NCI-H1092 (cell line): ENCODE measurements around the gene SLC5A6.
"Not testable (repeated sequence)": the region's sequence is repeated elsewhere in the genome, so short reads cannot be mapped to it uniquely, and the experiment has no call there.

ENCODE experiments used
- DNase-seq: peaks from one replicate; lab custom pipeline; 2025; lab: John Stamatoyannopoulos, UW

Gene SLC5A6

GRCh38 chr2:27204566-27204965 lies 7.5 kb downstream of the SLC5A6 start:
- no peak for DNase-seq

GRCh38 chr2:27203741-27204140 lies 8.3 kb downstream of the SLC5A6 start:
- no peak for DNase-seq

GRCh38 chr2:27202854-27203253 lies 9.2 kb downstream of the SLC5A6 start:
- DNase-seq = no peak

DNA sequence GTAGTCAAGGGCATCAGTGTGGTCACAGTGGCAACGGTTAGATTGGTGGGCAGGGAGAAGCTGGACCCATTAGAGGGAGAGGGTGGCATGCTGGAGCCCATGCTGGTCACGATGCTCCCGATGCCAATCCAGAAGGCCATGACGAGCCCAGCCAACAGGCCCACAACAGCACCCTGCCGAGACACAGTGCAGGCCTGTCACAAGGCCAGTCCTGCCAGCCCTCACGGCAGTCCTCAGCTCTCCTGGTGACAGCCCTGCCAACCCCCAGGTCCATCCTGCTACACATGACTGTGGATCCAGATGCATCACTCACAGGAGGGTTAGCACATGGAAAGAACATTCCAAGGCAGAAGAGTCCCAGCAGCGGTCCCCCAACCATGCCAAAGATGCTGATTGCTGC lies 10.4 kb downstream of the SLC5A6 start:
- no peak for DNase-seq

DNA sequence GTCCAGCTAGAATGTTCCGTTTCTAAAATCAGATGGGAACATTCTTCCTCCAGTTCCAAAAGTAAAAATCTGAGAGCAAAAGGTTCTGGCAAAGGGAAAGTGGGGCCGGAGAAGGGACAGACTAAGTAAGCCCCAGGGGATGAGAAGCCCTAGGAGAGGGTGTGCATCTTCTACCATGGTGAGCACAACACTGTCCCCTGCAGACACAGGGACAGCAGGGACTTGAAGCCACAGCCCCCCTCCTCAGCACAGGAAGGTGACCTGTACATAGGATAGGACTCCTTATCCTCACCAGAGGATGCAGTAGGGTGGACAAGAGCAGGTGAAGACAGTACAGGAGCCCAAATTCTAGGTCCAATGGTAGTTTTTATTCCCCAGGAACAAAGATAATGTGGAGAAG lies 12.8 kb downstream of the SLC5A6 start:
- no peak for DNase-seq

GRCh38 chr2:27198627-27199026 lies 13.4 kb downstream of the SLC5A6 start:
- DNase-seq = no peak

DNA sequence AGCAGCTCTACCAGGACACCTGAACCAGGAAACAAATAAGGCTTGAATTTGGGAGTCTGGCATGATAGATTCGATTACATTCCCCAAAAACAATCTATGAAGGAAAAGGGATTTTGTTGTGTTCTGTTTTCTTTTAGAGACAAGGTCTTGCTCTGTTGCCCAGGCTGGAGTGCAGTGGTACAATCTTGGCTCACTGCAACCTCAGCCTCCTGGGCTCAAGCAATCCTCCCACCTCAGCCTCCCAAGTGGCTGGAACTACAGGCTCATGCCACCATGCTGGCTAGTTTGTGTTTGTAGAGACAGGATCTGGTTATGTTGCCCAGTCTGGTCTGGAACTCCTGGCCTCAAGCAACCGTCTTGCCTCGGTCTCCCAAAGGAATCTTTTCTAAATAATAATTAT lies 14.0 kb downstream of the SLC5A6 start:
- not testable (repeated sequence) for DNase-seq

DNA sequence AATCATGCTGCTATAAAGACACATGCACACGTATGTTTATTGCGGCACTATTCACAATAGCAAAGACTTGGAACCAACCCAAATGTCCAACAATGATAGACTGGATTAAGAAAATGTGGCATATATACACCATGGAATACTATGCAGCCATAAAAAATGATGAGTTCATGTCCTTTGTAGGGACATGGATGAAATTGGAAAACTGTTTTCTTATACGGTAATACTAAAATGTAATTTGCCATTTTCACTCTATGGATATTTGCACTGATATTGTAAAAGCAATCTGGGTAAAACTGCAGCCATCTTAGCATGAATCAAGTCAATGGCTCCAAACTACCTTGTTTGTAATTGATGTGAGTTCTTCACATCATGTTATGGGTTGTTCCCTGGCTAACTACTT lies 16.3 kb downstream of the SLC5A6 start:
- DNase-seq = not testable (repeated sequence)

DNA sequence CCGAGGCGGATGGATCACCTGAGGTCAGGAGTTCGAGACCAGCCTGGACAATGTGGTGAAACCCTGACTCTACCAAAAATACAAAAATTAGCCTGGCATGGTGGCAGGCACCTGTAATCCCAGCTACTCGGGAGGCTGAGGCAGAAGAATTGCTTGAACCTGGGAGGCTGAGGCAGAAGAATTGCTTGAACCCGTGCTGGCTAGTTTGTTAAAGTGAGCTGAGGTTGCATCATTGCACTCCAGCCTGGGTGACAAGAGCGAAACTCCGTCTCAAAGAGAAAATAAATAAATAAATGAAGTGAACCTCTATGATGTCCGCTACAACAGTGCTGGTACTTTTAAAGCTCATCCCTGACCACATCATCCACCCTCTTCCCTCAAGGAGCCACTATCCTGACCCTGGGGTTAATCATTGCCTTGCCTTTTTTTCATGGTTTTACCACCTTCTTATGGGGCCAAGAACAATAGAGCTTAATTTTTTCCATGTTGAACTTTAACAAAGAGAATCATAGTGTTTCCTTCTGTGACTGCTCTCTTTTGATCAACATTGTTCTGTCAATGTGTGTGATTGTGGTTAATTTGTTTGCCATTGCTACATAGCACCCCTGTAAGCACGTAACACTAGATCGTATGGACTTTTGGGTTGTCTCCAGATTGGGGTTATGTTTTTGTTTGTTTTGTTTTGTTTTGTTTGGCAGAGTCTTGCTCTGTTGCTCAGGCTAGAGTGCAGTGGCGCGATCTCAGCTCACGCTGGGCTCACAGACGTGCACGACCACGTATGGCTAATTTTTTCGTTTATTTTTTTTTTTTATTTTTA lies 17.3 kb downstream of the SLC5A6 start:
- no peak for DNase-seq

DNA sequence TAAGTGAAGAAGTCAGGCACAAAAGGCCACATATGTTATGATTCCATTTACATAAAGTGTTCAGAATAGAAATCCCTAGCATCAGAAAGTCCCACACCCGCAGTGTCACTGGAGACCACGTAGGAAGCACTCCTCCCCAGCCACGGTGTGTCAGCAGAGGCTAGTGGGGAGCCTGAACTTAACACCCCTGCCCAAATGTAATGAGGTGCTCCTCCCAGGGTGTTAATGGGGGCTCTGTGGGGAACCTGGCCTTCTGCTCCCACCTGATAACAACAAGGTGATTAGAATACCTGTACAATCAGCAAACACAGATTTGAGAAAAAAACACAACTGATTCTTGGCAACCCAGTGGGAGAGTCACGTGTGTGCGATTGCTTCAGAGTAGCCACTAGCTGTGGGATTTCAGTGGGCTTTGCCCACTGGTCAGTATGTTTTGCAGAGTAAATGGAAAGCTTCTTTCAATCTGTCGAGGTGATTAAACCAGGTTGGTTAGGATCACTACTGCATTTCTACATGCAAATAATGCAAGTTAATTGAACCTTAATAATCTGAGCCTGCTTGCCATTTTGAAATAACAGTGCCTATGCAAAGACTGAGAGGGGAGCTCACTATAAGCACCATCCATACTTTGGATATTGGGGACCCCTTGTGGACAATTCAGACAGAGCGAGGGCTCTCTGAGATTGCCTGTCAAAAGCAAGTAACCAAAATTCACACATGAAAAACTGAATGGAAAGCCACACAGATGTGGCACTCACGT lies 20.8 kb downstream of the SLC5A6 start:
- DNase-seq = no peak

DNA sequence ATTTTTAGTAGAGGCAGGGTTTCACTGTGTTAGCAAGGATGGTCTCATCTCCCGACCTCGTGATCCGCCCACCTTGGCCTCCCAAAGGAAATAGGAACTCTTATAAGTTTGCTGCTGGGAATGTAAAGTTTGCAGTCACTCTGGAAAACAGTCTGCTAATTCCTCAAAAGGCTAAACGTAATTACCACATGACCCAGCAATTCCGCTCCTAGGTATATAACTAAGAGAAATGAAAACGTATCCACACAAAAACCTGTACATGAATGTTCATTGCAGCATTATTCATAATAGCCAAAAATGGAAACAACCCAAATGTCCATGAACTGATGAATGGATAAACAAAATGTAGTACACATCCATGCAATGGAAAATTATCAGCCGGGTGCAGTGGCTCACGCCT lies 22.1 kb downstream of the SLC5A6 start:
- DNase-seq = no peak

GRCh38 chr2:27186613-27187345 lies 25.3 kb downstream of the SLC5A6 start:
- DNase-seq = no peak

DNA sequence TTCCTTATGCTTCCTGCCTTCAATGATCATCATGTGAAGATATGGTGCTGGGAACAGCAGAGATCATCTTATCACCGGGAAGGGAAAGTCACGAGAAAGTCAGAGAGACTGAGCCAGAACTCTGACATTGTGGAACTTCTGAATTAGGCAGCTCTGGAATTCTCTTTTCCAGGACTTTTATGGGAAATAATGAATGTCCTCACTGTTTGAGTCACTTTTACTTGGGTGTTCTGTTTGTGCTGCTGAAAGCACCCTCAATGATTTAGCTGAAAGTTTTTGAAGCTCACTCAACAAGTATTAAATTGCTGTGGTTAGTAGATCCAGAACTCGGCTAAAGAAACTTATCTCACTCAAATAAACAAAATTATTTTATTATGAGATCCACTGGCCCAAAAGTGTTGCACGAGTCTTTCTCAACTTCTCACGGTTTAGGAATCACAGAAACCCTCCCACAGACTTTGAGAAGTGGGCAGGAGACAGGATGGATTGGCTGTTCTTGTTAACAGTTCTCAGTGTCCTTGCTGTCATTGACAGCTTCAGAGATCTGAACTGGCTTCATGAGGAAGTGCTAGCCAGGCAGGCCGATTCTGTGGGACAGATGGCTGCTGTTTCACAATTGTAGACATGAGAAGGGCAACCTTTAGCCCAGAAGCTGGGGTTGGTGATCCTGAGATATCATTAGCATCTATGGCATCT lies 26.6 kb downstream of the SLC5A6 start:
- no peak for DNase-seq

- DNase-seq = no peak
Measured at GRCh38 chr2:27184115-27184514, 28.0 kb downstream of the SLC5A6 start.

GRCh38 chr2:27182346-27182745 lies 29.7 kb downstream of the SLC5A6 start:
- DNase-seq = no peak

GRCh38 chr2:27179344-27180000 lies 32.6 kb downstream of the SLC5A6 start:
- no peak for DNase-seq

DNA sequence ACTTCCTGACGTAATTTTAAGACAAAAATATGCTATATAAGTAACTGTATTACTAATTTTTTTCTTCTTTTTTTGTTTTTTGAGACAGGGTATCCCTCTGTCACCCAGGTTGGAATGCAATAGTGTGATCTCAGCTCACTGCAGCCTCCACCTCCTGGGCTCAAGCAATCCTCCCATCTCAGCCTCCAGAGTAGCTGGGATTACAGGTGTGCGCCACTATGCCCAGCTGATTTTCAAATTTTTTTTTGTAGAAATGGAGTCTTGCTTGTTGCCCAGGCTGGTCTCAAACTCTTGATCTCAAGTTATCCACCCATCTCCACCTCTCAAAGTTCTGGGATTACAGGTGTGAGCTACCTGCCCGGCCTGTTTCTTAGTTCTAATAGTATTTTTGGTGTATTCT lies 33.6 kb downstream of the SLC5A6 start:
- no peak for DNase-seq

GRCh38 chr2:27177441-27178351 lies 34.4 kb downstream of the SLC5A6 start:
- no peak for DNase-seq

DNA sequence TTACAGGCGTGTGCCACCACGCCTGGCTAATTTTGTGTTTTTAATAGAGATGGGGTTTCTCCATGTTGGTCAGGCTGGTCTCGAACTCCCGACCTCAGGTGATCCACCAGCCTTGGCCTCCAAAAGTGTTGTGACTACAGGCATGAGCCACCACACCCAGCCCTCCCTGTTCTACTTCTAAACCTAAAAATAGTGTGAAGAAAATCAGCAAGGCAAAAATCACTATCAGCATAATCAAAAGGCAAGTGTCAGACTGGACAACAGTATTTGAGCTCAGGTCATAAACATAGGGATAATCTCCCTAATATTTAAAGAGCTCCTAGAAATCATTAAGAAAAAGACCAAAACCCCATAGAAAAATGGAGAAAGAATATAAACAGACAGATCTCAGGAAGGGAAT lies 36.3 kb downstream of the SLC5A6 start:
- DNase-seq = not testable (repeated sequence)

DNA sequence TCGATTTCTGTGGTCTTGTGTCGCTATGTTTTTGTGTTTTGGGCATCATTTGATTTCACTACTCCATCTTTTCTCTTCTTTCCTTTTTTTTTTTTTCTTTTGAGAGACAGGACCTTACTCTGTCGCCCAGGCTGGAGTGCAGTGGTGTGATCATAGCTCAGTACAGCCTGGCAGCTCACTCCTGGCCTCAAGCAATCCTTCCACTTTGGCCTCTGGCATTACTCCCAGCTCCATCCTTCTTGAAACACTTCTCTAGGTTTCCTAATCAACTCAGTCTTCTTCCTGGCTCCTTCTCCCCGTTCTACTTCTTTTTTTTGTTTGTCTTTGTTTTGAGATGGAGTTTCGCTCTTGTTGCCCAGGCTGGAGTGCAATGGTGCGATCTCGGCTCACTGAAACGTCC lies 36.7 kb downstream of the SLC5A6 start:
- no peak for DNase-seq

GRCh38 chr2:27174638-27175037 lies 37.4 kb downstream of the SLC5A6 start:
- no peak for DNase-seq
